Testis (tissue), 3 donors: ENCODE data around the gene PTP4A2. TPM values are rescaled to one million over a fixed set of nuclear protein-coding genes. Genes with fewer than 3 reads are reported as not detected.

Experiments used
- DNase-seq: peaks from one replicate; pipeline ENCODE4 v3.0.0-alpha.2; 2019
- H3K27ac ChIP-seq, 2 donors: fragments of 200-600 bp; sonication (generic); one replicate each; pipeline ENCODE4 v1.5.1; 2019
- H3K27me3 ChIP-seq: fragments of 200-600 bp; sonication (generic); one replicate; pipeline ENCODE4 v1.5.1; 2019
- H3K36me3 ChIP-seq: fragments of 200-600 bp; sonication (generic); one replicate; pipeline ENCODE4 v1.5.1; 2017; ENCODE audit warnings: low read depth; ENCODE audit errors: missing control alignments
- H3K4me1 ChIP-seq: fragments of 200-600 bp; sonication (generic); one replicate; pipeline ENCODE4 v1.5.1; 2019
- H3K4me3 ChIP-seq, 2 donors: fragments of 200-600 bp; sonication (generic); one replicate each; pipeline ENCODE4 v1.5.1; 2017 to 2019
- H3K9me3 ChIP-seq: fragments of 200-600 bp; sonication (generic); one replicate; pipeline ENCODE4 v1.5.1; 2017
- POLR2A ChIP-seq: fragments of 450-650 bp; IDR thresholded peaks from one replicate; pipeline ENCODE4 v1.6.1; 2017; ENCODE audit warnings: antibody characterized with exemption, mild to moderate bottlenecking, moderate library complexity
- WGBS, 2 donors: methylation state at CpG; one replicate each; pipeline ENCODE4 v1.1.5; 2018; 5-methylcytosine and 5-hydroxymethylcytosine counted together
- intact Hi-C: fragments of 100-400 bp; cut with DNase I; formaldehyde crosslinking; loops from one replicate; pipeline ENCODE4 v1.15.1; 2023; ENCODE audit warnings: low total_unique reads
- polyA plus RNA-seq: library from polyadenylated mRNA; stranded (reverse); fragments of 350-450 nt; fragmentation: Illumina TruSeq; extraction: RNeasy Lipid Tissue Mini Kit (QIAGEN cat#74804); gene quantifications from one replicate; pipeline ENCODE4 v1.2.3, GENCODE V29; 2014; ENCODE audit warnings: low read depth, low replicate concordance; ENCODE audit not compliant: insufficient read depth
- total RNA-seq, 2 donors: library from RNA; depleted of rRNA; stranded (reverse); fragments of >200 nt; gene quantifications; one replicate each; pipeline ENCODE4 v1.2.3, GENCODE V29; 2016
- TF ChIP-seq, protein P1 (sequence below), 3 experiments: fragments of 450-650 bp in 2 of 3; fragments of 200-600 bp in 1 of 3; sonication (generic) in 1 of 3; IDR thresholded peaks; one replicate each; pipeline ENCODE4 v1.5.1; 2016 to 2019; ENCODE audit warnings: antibody characterized with exemption in 3 of 3, mild to moderate bottlenecking in 2 of 3, moderate library complexity in 1 of 3

Gene PTP4A2
- total and polyA plus RNA-seq, 3 donors from 2014 or later, result 137 to 305 (median 189) TPM

DNA sequence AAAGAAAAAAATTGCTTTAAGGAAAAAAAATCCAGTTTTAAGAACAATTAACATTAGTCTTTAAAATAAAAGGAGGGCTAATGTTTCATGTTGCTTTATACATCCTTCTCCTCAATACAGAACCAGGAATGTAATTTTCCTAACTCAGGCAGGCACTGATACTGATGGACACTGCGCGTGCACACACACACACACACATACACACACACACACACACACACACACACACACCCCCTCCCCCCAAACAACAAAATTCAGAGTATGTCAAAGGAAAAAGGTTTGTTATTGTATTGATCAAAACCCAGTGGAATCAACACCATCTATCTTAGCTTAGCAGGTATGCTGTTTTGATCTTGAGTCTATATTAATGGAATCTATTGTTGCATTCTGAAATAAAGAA is 31.6 kb downstream of the PTP4A2 start:
- TF ChIP-seq, protein P1, sequence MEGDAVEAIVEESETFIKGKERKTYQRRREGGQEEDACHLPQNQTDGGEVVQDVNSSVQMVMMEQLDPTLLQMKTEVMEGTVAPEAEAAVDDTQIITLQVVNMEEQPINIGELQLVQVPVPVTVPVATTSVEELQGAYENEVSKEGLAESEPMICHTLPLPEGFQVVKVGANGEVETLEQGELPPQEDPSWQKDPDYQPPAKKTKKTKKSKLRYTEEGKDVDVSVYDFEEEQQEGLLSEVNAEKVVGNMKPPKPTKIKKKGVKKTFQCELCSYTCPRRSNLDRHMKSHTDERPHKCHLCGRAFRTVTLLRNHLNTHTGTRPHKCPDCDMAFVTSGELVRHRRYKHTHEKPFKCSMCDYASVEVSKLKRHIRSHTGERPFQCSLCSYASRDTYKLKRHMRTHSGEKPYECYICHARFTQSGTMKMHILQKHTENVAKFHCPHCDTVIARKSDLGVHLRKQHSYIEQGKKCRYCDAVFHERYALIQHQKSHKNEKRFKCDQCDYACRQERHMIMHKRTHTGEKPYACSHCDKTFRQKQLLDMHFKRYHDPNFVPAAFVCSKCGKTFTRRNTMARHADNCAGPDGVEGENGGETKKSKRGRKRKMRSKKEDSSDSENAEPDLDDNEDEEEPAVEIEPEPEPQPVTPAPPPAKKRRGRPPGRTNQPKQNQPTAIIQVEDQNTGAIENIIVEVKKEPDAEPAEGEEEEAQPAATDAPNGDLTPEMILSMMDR (IDR thresholded peaks at IDR 0.05), result no peak
- TF ChIP-seq POLR2A, result no peak
- Histone ChIP-seq H3K36me3 (no peaks in the 10 kb centered on the region), H3K27ac (no peak overlapping the region), H3K9me3 (no peaks in the 10 kb centered on the region), H3K4me3 (no peak overlapping the region), H3K4me1 (no peaks in the 10 kb centered on the region), H3K27me3 (no peaks in the 10 kb centered on the region)
- 97 to 99% methylated on average over 2 of the region's 2 CpGs for WGBS, 2 donors
- DNase-seq, result no peak
- intact Hi-C loops, result no loop called here

DNA sequence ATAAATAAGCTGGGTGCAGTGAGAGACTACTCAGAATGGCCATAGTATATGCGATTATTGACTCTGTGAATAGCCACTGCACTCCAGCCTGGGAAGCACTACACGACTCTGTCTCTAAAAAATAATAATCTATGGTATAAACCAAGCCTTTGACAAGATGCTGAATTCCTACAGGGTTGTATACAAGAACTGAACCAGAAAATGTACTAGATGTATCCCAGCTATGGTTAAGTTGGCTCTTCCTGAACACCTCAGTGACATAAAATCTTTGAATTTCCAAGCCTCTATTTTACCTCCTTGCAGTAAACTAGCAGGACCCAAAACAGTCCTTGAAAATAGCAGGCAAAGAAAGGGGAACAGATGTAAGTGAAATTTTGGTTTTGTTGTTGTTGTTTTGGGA is 32.5 kb downstream of the PTP4A2 start:
- intact Hi-C loops, result no loop called here
- no peaks in the 10 kb centered on the region for H3K36me3 ChIP-seq
- no peak overlapping the region for H3K4me3 ChIP-seq
- no peak for DNase-seq
- no peaks in the 10 kb centered on the region for H3K27me3 ChIP-seq
- H3K9me3 ChIP-seq, result no peaks in the 10 kb centered on the region
- WGBS, 2 donors, result 77 to 85% methylated on average over 2 of the region's 2 CpGs
- TF ChIP-seq, protein P1 (IDR thresholded peaks at IDR 0.05), result no peak
- no peak for TF ChIP-seq POLR2A
- H3K4me1 ChIP-seq, result no peaks in the 10 kb centered on the region
- no peak overlapping the region for H3K27ac ChIP-seq

DNA sequence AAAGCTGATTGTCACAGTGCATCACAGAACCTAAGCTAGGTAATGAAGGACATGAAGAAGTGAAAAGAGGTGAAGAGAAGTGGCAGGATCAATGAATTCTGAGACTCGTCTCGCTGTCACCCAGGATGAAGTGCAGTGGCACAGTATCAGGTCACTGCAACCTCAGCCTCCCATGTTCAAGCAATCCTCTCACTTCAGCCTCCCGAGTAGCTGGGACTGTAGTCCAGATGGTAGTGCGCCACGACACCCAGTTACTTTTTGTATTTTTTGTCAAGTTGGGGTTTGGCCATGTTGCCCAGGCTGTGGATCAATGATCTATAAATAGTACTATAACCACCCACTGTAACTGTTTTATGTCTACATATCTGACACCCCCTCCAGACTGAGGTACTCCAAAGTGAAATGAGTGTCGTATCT is 33.1 kb downstream of the PTP4A2 start:
- 84 to 85% methylated on average over 6 of the region's 6 CpGs for WGBS, 2 donors
- Histone ChIP-seq H3K4me3 (no peak overlapping the region), H3K27me3 (no peaks in the 10 kb centered on the region), H3K4me1 (no peaks in the 10 kb centered on the region), H3K27ac (no peak overlapping the region), H3K9me3 (no peaks in the 10 kb centered on the region), H3K36me3 (no peaks in the 10 kb centered on the region)
- intact Hi-C loops, result no loop called here
- DNase-seq, result no peak
- TF ChIP-seq POLR2A, result no peak
- TF ChIP-seq, protein P1 (IDR thresholded peaks at IDR 0.05), result no peak

DNA sequence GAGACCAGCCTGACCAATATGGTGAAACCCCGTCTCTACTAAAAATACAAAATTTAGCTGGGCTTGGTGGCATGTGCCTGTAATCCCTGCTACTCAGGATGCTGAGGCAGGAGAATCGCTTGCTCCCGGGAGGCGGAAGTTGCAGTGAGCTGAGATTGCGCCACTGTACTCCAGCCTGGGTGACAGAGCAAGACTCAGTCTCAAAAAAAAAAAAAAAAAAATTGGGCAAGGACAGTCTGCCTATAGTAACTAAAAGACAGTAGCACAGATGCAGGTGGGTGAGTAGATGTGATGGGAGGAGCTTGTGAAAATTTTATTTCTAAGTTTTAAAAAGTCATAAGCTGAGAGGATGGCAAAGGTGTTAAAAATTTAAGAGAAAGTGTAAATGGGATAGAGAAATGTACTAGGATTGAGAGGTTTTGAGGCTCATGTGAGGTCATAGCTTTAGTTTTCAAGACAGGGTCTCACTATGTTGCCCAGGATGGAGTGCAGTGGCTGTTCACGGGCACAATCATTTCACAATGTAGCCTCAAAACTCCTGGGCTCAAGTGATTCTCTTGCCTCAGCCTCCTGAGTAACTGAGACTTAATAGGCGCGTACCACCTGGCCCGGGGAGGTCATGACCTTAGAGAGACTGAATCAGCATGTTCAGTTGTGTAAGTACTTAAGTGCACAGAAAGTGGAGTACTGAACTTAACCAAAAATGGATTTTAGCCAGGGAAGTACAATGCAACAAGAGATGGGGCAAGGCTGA is 33.7 kb downstream of the PTP4A2 start:
- Histone ChIP-seq H3K4me3 (no peak overlapping the region), H3K4me1 (no peaks in the 10 kb centered on the region), H3K27ac (no peak overlapping the region), H3K9me3 (no peaks in the 10 kb centered on the region), H3K36me3 (no peaks in the 10 kb centered on the region), H3K27me3 (no peaks in the 10 kb centered on the region)
- WGBS, 2 donors, result 68 to 93% methylated on average over 9 of the region's 9 CpGs
- intact Hi-C loops, result no loop called here
- TF ChIP-seq, protein P1 (IDR thresholded peaks at IDR 0.05), result no peak
- no peak for TF ChIP-seq POLR2A
- no peak for DNase-seq

DNA sequence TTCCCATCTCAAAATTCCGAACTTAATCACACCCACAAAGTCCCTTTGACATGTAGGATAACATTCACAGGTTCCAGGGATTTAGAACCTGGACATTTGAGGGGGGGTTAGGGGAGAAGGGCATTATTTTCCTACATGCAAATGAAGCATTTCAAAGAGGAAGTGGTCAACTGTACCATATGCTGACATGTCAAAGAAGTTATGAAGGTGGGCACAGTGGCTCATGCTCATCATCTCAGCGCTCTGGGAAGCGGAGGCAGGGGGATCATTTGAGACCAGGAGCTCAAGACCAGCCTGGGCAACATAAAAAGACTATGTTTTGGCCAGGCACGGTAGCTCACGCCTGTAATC is 35.7 kb downstream of the PTP4A2 start:
- Histone ChIP-seq H3K36me3 (no peaks in the 10 kb centered on the region), H3K27me3 (no peaks in the 10 kb centered on the region), H3K27ac (no peak overlapping the region), H3K9me3 (no peaks in the 10 kb centered on the region), H3K4me1 (no peaks in the 10 kb centered on the region), H3K4me3 (no peak overlapping the region)
- TF ChIP-seq POLR2A, result no peak
- TF ChIP-seq, protein P1 (IDR thresholded peaks at IDR 0.05), result no peak
- intact Hi-C loops, result no loop called here
- DNase-seq, result no peak
- WGBS, 2 donors, result 91 to 94% methylated on average over 5 of the region's 5 CpGs
